Osteoblast (primary cell): ENCODE measurements around the gene ANAPC4. TPM values are rescaled to one million over a fixed set of nuclear protein-coding genes. Genes with fewer than 3 reads are reported as not detected.
A peak's percentile ranks its signal among the peaks of the same experiment; 100 is the strongest.

Experiments
- DNase-seq: peaks from one replicate; pipeline ENCODE4 v3.0.0; 2011; ENCODE audit warnings: low spot score, mixed read lengths; ENCODE audit not compliant: insufficient read length; ENCODE audit errors: missing footprints
- H2AFZ ChIP-seq: 2 replicates; pipeline ENCODE4 v1.6.0; 2011; ENCODE audit warnings: mild to moderate bottlenecking, low read length
- H3K27ac ChIP-seq: 2 replicates; pipeline ENCODE4 v1.5.1; 2011; ENCODE audit warnings: mild to moderate bottlenecking, low read depth, low read length, moderate library complexity
- H3K27me3 ChIP-seq: 2 replicates; pipeline ENCODE4 v1.6.0; 2012; ENCODE audit warnings: mild to moderate bottlenecking, control low read depth, inconsistent platforms, low read length, moderate library complexity; ENCODE audit not compliant: insufficient read depth
- H3K36me3 ChIP-seq: 2 replicates; pipeline ENCODE4 v1.5.1; 2011; ENCODE audit warnings: mild to moderate bottlenecking, low read length, control low read depth, moderate library complexity; ENCODE audit not compliant: insufficient read depth
- H3K4me1 ChIP-seq: 2 replicates; pipeline ENCODE4 v1.5.1; 2011; ENCODE audit warnings: mild to moderate bottlenecking, low read length, control low read depth, moderate library complexity; ENCODE audit not compliant: insufficient read depth
- H3K4me2 ChIP-seq: 2 replicates; pipeline ENCODE4 v1.6.0; 2011; ENCODE audit warnings: mild to moderate bottlenecking, low read length; ENCODE audit not compliant: insufficient read depth
- H3K4me3 ChIP-seq: fragments of 200-600 bp; sonication (generic); 3 replicates; pipeline ENCODE4 v1.5.1; 2012; ENCODE audit warnings: mild to moderate bottlenecking, low read length, inconsistent platforms; ENCODE audit not compliant: insufficient read depth
- H3K79me2 ChIP-seq: 2 replicates; pipeline ENCODE4 v1.6.0; 2012; ENCODE audit warnings: mild to moderate bottlenecking, low read length, control low read depth, inconsistent platforms; ENCODE audit not compliant: insufficient read depth
- H3K9me3 ChIP-seq: 2 replicates; pipeline ENCODE4 v1.5.1; 2011; ENCODE audit warnings: low read depth, low read length, control low read depth
- H4K20me1 ChIP-seq: 2 replicates; pipeline ENCODE4 v1.6.0; 2012; ENCODE audit warnings: mild to moderate bottlenecking, low read length, control low read depth; ENCODE audit not compliant: insufficient read depth
- CTCF ChIP-seq: IDR thresholded peaks from 2 replicates; pipeline ENCODE4 v1.5.1; 2011; ENCODE audit warnings: mild to moderate bottlenecking, low read depth, low read length, moderate library complexity; ENCODE audit errors: extremely low read depth
- total RNA-seq: library from RNA; depleted of rRNA; stranded (reverse); fragments of >200 nt; gene quantifications from 2 replicates; pipeline ENCODE4 v1.2.3, GENCODE V29; 2012

Gene ANAPC4
- total RNA-seq, 1 donor = 28.2 TPM

- DNase-seq = no peak
- H3K4me3 ChIP-seq = no peak overlapping the region
- no peak for TF ChIP-seq CTCF
Observed at GRCh38 chr4:25386926-25387325, 9.9 kb downstream of the ANAPC4 start.

GRCh38 chr4:25397305-25397704 lies 20.2 kb downstream of the ANAPC4 start:
- TF ChIP-seq CTCF = no peak
- peaks cover 23% of the 10 kb centered on the region for H3K4me1 ChIP-seq
- H2AFZ ChIP-seq = no peak overlapping the region
- no peaks in the 10 kb centered on the region for H3K27me3 ChIP-seq
- H4K20me1 ChIP-seq = no peaks in the 10 kb centered on the region
- no peaks in the 10 kb centered on the region for H3K79me2 ChIP-seq
- no peak overlapping the region for H3K4me3 ChIP-seq
- peaks cover 3% of the 10 kb centered on the region for H3K9me3 ChIP-seq
- H3K27ac ChIP-seq = no peak overlapping the region
- DNase-seq = no peak
- H3K36me3 ChIP-seq = peaks cover 66% of the 10 kb centered on the region
- no peak overlapping the region for H3K4me2 ChIP-seq

More at GRCh38 chr4:25386926-25387325, 9.9 kb downstream of the ANAPC4 start:
- no peaks in the 10 kb centered on the region for H3K27me3 ChIP-seq
- no peaks in the 10 kb centered on the region for H3K79me2 ChIP-seq
- H3K27ac ChIP-seq = no peak overlapping the region
- no peaks in the 10 kb centered on the region for H3K9me3 ChIP-seq
- H3K4me2 ChIP-seq = no peak overlapping the region
- no peak overlapping the region for H2AFZ ChIP-seq
- no peaks in the 10 kb centered on the region for H3K4me1 ChIP-seq
- H4K20me1 ChIP-seq = no peaks in the 10 kb centered on the region
- peaks cover 44% of the 10 kb centered on the region for H3K36me3 ChIP-seq

GRCh38 chr4:25399510-25399909 lies 22.4 kb downstream of the ANAPC4 start:
- Histone ChIP-seq H3K4me1 (peaks cover 25% of the 10 kb centered on the region), H3K4me3 (no peak overlapping the region), H3K36me3 (peaks cover 46% of the 10 kb centered on the region), H3K27me3 (no peaks in the 10 kb centered on the region), H2AFZ (no peak overlapping the region), H4K20me1 (no peaks in the 10 kb centered on the region), H3K4me2 (no peak overlapping the region), H3K79me2 (no peaks in the 10 kb centered on the region), H3K9me3 (peaks cover 3% of the 10 kb centered on the region), H3K27ac (no peak overlapping the region)
- no peak for TF ChIP-seq CTCF
- no peak for DNase-seq

GRCh38 chr4:25401066-25401465 lies 24.0 kb downstream of the ANAPC4 start:
- H3K27ac ChIP-seq = peak overlapping the region; percentile 22
- DNase-seq = peak; percentile 46
- H3K4me2 ChIP-seq = peak overlapping the region; percentile 49
- no peaks in the 10 kb centered on the region for H4K20me1 ChIP-seq
- no peaks in the 10 kb centered on the region for H3K27me3 ChIP-seq
- peaks cover 3% of the 10 kb centered on the region for H3K9me3 ChIP-seq
- H3K36me3 ChIP-seq = peaks cover 35% of the 10 kb centered on the region
- no peak for TF ChIP-seq CTCF
- H2AFZ ChIP-seq = no peak overlapping the region
- H3K4me1 ChIP-seq = peaks cover 32% of the 10 kb centered on the region
- H3K4me3 ChIP-seq = no peak overlapping the region
- no peaks in the 10 kb centered on the region for H3K79me2 ChIP-seq
